HG03095 (cell line): Measurements from ENCODE around the gene AGPS.
"Not testable (repeated sequence)": the region's sequence is repeated elsewhere in the genome, so short reads cannot be mapped to it uniquely, and the experiment has no call there.

Experiments used
- ATAC-seq: cut with Tn5 transposase; IDR thresholded peaks from one replicate; pipeline ENCODE4 v1.9.1; 2021; ENCODE audit warnings: moderate library complexity; ENCODE audit not compliant: unreplicated experiment

Gene AGPS

GRCh38 chr2:177392373-177393202 lies at the start of gene AGPS:
Gene AGPS, plus strand, starts transcription at chr2:177392773. Its CDS starts 17 bp downstream, at chr2:177392790.
- peak; percentile 88 for ATAC-seq

GRCh38 chr2:177343773-177344172 lies 48.8 kb upstream of the AGPS start:
- no peak for ATAC-seq

DNA sequence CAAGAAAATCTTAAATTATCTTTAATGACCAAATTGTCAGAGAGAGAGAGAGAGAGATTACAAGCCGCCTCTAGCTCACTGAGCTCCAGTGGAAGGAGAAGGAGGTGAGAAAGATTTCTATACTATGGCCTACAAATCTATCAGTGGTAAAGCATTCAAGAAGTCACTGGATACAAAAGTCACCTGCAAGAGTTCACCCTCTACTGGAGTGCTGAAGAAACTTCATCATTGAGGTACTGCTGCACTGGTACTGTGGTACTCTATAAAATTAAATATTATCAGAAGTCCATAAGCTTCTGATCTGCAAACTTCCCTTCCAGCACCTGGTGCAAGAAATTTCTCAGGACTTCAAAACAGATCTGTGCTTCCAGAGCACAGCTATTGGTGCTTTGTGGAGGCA lies 48.3 kb upstream of the AGPS start:
- ATAC-seq = no peak

- no peak for ATAC-seq
These were observed 46.4 kb upstream of the AGPS start for GRCh38 chr2:177346192-177346591.

- ATAC-seq = no peak
These were observed 45.0 kb upstream of the AGPS start for GRCh38 chr2:177347570-177347969.

GRCh38 chr2:177348118-177348654 lies 44.4 kb upstream of the AGPS start:
- ATAC-seq = no peak

- no peak for ATAC-seq
These were observed 43.6 kb upstream of the AGPS start for GRCh38 chr2:177348733-177349693.

GRCh38 chr2:177350624-177351023 lies 41.9 kb upstream of the AGPS start:
- not testable (repeated sequence) for ATAC-seq

DNA sequence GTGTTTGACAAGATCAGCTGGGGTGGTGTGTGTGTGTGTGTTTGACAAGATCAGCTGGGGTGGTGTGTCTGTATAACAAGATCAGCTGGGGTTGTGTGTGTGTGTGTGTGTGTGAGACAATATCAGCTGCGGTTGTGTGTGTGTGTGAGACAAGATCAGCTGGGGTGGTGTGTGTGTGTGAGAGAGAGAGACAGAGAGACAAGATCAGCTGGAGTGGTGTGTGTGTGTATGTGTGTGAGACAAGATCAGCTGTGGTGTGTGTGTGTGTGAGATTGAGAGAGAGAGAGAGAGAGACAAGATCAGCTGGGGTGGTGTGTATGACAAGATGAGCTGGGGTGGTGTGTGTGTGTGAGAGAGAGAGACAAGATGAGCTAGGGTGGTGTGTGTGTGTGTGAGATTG lies 41.5 kb upstream of the AGPS start:
- ATAC-seq = not testable (repeated sequence)

- no peak for ATAC-seq
These were observed 40.0 kb upstream of the AGPS start for GRCh38 chr2:177352441-177353186.

DNA sequence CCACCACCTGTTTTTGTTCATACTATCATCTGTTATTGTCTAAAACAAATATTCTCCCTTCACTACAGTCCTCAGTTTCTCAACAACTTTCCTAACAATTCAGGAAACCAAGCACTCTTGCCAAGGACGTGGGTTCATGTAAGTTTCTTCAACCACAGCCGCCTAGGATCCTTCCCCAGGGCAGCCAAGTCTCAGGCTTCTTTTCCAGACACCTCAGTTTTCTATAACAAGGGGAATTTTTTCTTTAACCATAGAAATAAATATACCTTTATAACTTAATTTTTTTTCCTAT lies 39.4 kb upstream of the AGPS start:
- no peak for ATAC-seq

DNA sequence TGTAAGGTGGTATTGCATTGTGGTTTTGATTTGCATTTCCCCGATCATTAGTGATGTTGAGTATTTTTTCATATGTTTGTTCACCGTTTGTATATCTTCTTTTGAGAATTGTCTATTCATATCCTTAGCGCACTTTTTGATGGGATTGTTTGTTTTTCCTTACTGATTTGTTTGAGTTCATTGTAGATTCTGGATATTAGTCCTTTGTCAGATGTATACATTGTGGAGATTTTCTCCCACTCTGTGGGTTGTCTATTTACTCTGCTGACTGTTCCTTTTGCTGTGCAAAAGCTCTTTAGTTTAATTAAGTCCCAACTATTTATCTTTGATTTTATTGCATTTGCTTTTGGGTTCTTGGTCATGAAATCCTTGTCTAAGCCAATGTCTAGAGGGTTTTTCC lies 38.0 kb upstream of the AGPS start:
- ATAC-seq = not testable (repeated sequence)

DNA sequence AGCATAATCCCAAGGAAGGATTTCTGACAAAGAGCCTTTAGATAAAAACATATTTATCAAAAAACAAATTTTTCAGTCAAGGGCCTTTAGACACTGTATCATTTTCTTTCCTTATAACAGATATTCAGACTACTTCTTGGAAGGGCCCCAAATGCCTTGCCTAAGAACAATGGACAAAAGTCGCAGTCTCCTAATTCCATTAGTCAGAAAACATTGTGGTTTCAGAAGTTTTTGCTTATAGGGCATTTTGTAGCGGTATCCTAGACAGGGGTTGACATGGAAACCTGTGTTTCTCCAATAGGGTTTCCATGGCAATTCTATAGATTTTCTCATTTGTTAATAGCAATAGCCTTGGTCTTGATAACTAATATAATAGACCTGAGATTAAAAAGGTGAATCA lies 36.7 kb upstream of the AGPS start:
- ATAC-seq = no peak

- no peak for ATAC-seq
These were observed 32.6 kb upstream of the AGPS start for GRCh38 chr2:177359836-177360595.

DNA sequence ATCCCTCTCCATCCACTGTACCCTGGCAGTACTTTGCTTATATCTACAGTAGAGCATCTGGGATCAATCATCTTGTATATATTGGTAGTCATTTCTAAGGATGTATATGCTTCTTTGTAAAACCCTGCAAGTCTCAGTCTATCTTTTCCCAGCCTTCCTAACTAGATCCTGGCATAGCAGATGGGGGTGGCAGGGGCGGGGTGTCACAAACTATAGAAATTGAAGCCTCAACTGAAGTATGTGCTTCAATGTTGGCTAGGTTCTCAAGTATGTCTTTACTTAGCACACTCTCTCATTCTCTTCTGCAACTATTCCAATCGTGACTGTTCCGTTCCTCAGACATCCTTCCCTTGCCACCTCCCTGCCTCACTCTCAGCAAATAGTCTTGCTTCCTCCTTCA lies 30.1 kb upstream of the AGPS start:
- no peak for ATAC-seq

DNA sequence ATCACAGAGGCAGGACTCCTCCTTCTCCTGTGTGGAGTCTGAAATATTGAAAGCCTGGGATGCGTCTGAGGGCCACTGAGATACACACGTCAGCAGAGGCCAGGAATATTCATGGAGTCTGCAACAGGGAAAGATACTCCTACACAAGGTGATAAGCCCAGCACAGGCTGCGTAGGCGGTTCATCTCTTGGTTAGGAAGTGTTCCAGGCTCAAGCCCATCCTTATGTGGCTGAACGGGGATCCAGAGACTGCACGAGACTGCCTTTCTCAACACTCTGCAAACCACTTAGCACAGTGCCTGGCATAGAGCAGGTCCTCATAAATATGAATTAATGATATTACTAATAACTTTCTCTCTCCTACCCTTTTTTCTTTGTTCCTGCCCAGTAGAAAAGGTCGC lies 29.2 kb upstream of the AGPS start:
- ATAC-seq = no peak

DNA sequence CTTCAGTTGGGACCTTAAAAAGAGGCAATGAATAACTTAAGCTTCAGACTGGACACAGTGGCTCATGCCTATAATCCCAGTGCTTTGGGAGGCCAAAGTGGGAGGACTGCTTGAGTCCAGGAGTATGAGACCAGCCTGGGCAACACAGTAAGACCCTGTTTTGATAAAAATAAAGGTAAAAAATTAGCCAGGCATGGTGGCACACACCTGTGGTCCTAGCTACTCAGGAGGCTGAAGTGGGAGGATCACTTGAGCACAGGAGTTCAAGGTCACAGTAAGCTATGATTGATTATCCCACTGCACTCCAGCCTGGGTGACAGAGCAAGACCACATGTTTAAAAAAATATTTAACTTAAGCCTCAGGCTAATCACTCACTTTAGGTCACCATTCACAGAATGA lies 26.8 kb upstream of the AGPS start:
- ATAC-seq = not testable (repeated sequence)

DNA sequence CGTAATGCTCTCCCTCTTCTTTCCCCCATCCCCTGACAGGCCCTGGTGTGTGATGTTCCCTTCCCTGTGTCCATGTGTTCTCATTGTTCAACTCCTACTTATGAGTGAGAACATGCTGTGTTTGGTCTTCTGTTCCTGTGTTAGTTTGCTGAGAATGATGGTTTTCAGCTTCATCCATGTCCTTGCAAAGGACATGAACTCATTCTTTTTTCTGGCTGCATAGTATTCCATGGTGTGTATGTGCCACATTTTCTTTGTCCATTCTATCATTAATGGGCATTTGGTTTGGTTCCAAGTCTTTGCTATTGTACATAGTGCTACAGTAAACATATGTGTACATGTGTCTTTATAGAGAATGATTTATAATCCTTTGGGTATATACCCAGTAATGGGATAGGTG lies 24.6 kb upstream of the AGPS start:
- not testable (repeated sequence) for ATAC-seq

DNA sequence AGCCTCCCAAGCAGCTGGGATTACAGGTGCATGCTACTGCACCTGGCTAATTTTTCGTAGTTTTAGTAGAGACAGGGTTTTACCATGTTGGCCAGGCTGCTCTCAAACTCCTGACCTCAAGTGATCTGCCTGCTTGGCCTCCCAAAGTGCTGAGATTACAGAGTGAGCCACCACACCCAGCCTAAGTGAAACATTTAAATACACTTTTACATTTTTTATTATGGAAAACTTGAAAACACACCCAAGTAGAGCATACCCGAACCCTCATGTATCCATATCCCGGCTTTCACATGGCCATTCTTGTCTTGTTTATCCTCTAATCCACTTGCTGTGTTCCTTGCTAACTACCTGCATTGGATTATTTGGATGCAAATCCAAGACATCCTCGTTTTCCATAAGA lies 13.2 kb upstream of the AGPS start:
- ATAC-seq = no peak

- no peak for ATAC-seq
These were observed 12.4 kb upstream of the AGPS start for GRCh38 chr2:177380181-177380580.
